LoVo (cell line): ENCODE data around the gene SEC24D.
A peak's percentile ranks its signal among the peaks of the same experiment; 100 is the strongest.

Source experiments
- DNase-seq: peaks from one replicate; pipeline ENCODE4 v3.0.0-alpha.2; 2016; ENCODE audit warnings: low spot score

Gene SEC24D

DNA sequence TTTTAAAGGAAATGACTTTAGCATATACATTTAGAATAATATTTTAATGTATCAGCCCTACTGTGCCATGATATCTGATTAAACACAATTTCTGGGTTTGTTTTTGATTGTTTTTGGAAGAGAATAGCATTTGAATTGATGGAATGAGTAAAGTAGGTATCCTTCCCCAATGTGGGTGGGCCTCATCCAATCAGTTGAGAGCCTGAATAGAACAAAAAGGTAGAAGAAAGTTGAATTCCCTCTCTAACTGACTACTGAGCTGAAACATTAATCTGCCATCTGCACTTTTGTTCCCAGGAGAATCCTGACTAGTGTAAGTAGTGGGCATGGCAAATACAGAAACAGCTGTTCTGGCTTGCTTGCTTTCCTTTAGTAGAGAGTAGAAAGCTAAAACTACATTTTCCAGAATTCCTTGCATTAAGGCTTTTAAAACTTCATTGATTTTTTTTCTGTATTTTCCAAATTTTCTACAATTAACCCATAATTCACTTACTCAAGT lies 9.7 kb upstream of the SEC24D start:
- DNase-seq = no peak

DNA sequence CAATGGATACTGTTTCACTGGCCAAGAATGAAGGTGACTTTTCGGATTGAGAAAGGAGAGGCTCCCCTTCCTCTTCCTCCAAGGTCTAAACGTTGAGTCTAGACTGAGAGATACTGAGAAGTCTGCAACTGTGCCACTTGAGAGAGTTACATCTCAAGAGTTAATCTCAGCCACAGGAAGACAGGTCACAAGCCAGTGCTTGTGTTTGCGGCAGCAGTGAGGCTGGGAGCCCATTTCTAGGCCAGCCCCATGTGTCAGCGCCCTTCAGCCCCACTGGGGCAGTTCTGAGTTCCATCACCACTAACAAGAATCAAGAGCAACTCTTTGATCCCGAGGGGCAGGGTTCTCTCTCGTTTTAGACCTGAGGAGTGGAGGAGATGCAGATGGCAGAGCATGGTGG lies 7.3 kb upstream of the SEC24D start:
- no peak for DNase-seq

- DNase-seq = no peak
These were observed 6.1 kb upstream of the SEC24D start for GRCh38 chr4:118842055-118842454.

DNA sequence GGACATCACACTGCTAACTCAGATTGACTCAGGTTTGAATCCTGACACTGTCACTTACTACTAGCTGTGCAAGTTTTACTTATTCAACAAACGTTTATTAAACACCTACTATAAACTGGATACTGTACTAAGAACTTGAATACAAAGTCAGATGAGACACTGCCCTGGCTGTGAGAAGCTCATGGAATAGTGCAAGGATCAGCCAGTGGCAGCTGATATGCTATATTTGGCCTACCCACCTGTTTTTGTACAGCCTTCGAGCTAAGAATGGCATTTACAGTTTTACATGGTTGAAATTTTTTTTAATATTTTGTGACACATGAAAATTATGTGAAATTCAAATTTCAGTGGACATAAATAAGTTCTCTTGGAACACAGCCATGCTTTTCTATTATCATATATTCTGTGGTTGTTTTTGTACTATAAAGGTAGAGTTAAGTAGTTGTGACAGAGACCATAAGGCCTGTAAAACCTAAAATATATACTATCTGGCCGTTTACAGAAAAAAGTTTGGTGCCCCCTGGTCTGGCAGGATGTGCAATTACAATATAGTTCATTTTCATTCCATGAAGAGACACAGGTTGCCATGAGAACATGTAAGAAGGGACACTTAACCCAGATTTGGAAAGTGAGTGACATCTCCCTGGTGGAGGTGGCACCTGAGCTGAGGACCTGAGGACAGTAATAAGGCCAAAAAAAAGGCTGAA lies 3.4 kb upstream of the SEC24D start:
- no peak for DNase-seq

DNA sequence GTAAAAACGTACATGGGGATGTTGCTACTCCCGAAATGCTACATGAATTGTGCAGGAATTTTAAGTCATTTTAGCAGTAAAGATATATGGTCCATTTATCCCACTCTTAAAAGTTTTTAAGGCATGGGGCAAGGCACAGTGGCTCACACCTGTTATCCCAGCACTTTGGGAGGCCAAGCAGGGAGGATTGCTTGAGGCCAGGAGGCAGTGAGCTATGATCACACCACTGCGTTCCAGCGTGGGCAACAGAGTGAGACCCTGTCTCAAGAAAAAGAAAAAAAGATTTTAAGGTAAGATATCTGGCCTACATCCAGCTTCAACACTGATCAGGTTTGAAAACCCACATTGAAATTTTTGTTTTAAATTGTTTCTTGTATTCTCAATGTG lies 1.2 kb upstream of the SEC24D start:
- no peak for DNase-seq

GRCh38 chr4:118836301-118837120 lies 585 bp upstream of the SEC24D start:
- peak; percentile 56 for DNase-seq

- peak; percentile 57 for DNase-seq
These were observed 861 bp downstream of the SEC24D start for GRCh38 chr4:118834960-118835569.

- DNase-seq = no peak
These were observed 1.9 kb downstream of the SEC24D start for GRCh38 chr4:118834070-118834469.

DNA sequence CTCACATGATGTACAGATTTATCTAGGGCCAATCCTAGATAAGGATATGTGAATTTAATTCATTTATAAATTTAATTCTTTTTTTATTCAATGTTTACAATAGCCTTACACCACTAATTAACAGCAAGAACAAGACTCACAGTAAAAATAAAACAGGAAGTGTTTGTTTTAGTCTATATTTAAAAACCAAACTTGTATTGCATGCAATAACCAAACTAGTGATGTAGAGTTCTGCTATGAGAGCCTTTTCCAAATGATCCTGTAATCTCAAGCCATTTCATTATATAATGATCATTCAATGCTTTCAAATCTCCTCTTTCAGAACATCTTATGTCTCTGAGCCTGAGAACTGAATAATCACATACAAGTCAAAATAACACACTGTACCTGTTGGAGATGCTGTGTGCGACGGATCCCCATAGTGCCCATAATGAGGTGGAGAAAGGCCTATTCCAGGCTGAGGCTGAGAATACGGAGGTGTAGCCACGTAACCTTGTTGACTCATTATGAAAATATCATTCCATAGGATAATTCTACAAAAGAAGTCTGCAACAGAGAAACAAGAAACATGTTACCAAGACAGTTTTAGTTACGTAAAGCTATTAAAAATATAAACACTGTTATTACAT lies 2.6 kb downstream of the SEC24D start:
- no peak for DNase-seq

DNA sequence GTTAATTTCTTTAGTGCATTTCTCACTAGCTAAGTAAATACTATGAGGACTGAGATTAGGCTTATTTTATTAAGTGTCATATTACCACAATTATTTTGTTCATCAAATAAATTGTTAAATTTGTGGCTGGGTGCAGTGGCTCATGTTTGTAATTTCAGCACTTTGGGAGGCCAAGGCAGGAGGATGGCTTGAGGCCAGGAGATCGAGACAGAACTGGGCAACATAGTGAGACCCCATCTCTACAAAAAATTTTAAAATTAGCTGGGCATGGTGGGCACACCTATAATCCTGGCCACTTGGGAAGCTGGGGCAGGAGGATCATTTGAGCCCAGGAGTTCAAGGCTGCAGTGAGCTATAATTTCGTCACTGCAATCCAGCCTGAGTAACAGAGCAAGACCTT lies 6.8 kb downstream of the SEC24D start:
- DNase-seq = no peak

GRCh38 chr4:118826723-118827444 lies 9.0 kb downstream of the SEC24D start:
- no peak for DNase-seq

DNA sequence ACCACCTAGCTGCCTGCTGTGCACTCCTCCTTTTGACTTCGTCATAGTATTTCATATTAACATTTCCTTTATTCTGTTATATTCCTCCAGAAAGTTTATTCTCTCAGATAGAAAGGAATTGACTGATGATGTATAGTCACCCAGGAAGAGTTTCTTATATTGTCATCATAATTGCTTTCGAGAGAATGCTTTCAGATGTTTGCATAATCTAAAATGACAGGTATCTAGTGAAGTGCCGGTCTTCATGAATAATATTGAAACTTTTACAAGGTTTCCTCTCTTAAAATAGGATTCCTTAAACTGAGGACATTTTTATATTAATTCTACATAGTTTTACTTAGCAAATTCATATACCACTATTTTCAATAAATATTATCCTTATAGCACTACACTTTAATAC lies 10.1 kb downstream of the SEC24D start:
- no peak for DNase-seq

- DNase-seq = no peak
These were observed 11.8 kb downstream of the SEC24D start for GRCh38 chr4:118824141-118824540.

DNA sequence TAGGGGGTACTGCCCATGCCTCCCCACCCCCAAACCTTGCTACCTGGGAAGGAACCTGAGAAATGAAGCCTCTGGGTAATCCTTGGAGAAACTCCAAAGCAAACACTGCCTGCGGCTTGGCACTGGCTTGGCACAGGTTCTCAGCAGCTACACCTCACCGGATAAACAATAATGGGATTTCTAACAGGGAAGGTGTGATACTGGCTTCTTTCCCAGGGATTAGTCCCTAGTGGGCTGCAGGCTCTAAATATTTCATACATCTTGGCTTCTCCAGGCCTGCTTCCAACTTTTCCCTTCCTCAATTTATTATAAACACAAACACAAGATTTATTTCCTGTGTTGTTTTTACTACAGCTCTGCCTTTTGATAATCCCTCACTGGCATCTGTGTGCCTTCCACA lies 12.5 kb downstream of the SEC24D start:
- peak; percentile 11 for DNase-seq

DNA sequence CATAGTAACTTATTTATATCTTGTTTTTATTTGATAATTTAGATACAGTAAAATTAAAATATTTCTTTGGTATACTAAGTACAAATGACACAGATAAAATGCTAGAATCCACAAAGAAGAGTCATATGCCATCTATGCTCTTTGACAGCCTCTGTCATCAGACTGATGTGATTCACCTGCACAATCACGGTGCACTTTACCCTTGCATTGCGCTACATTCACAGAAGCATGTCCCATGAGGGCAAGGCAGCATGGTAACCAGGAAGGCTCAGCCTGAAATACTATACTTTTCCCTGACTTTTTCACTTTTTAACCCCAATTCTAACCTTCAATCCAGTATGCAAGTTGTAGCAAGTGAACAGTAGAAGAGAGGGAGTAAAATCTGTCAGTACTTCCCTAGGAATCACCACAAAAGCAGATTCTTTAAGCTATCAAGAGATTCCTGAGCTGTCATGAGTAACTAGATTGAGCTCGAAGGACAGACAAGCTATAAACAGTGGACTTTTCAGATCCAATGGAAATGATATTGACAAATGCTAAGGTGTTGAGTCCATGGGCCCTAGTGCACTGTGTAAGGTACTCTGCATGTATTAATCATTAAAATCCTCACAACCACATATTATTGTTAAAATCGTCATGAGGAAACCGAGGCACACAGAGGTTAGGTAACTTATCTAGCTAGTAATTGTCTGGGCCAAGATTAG lies 14.2 kb downstream of the SEC24D start:
- no peak for DNase-seq

GRCh38 chr4:118817178-118817930 lies 18.6 kb downstream of the SEC24D start:
- no peak for DNase-seq

DNA sequence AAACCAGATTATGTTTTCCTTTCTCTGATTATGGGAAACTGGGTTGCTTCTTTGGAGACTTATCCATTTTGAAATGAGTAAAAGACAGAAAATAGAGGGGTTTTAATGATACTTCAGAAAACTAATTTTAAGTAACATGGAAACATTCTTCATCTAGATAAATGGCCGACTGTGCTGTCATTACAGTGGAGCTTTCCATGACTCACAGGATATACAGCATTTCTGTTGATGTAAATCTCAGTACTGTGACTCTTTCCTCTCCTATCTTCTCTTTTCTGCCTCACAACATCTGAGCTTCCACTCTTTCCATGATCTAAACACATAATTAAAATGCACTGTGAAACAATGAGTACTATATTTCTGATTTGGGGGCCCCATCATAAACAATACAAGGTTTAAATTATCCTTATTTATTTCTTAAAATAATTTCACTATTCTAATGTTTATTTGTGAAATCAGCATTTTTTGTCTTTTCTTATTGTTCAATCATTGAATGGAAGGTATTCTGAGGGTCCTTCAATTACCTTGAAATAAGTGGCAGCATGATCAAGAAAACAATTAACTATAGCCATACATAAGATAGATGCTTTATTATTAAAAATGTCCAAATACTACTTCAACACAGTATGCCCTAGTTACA lies 19.3 kb downstream of the SEC24D start:
- no peak for DNase-seq

DNA sequence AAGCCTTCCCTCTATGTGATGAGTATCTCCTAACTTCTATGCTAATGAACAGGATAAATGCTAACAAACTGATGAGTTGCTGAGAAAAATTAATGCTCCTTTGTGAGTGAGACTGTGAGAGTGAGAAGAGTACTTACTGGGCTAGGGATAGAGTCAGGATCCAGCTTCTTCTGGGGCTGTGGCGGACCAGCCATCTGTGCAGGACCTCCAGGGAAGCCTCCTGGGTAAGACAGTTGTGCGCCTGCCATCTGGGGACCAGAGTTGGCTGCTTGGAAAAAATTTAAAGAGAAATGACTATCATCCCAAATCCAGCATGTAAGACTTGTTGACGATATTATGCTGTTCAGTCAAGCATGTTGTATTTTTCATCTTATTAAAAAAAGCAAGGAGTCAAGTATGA lies 21.0 kb downstream of the SEC24D start:
- DNase-seq = no peak

GRCh38 chr4:118814058-118814457 lies 21.9 kb downstream of the SEC24D start:
- no peak for DNase-seq

- DNase-seq = no peak
These were observed 22.4 kb downstream of the SEC24D start for GRCh38 chr4:118813561-118813960.
